ENCODE data around the gene SLC8B1. TPM values are rescaled to one million over a fixed set of nuclear protein-coding genes. Genes with fewer than 3 reads are reported as not detected.

The SLC8B1 gene
- polyA plus RNA-seq, 4 donors, result 12.3 to 18.8 (median 14.7) TPM

DNA sequence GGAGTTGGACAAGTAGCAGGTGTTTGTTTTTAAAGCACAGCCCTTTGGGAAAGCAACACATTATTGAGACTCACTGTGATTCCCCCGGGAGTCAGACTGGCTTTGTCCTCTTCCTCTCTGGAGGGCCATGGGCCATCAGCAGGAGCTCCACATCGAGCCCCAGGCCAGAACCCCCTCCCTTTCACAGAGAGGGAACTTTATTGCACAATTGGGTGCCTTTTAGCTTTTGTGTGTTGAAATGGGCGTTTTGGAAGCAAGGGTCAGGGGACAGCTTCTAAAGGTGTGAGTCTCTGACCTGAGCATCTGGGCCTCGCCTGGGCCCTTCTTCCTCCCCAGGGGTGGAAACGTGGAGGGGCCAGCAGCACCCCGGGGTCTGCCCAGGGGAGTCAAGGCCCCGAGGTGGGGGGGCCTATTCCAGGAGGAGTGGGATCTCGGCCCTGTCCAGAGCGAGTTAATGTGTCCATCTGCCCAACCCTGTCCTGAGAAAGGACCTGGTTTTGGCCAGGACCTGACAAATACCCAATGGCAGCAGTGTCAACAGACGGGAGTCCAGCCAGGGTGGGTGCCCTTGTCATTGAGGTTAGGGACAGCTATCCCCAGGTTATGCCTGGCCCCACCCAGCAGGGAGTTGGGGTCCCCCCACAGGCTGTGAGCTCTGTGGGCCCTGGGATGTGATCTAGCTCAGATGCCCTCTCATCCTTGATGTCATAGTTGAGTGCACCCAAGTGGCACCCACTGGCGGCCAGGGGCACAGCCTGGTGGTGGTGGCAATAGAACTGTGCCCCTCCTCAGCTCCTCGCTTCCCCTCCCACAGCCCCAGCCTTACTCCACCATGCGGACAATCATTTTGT, 37.1 kb downstream of the SLC8B1 start:
- no peak for DNase-seq (ENCODE audit: low read depth in 4 of 4, low spot score in 2 of 4)

DNA sequence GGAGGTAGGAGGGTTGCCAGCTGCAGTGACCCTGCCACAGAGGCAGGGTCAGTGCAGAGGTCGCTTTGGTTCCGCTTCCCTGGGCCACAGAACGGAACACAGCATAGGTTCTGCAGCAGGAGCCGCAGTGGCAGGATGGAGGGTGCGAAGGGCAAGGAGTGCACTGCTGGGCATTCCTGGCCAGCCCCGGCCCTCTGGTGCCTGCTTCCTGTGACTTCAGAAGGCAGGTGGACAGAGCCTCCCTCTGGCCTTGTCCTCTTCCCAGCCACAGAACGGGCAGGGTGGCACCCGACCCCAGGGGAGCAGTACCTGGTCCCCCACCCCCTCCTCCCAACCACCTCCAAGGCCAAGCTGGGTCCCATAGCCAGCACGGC, 37.7 kb downstream of the SLC8B1 start:
- no peak for DNase-seq (ENCODE audit: low read depth in 4 of 4, low spot score in 2 of 4)

DNA sequence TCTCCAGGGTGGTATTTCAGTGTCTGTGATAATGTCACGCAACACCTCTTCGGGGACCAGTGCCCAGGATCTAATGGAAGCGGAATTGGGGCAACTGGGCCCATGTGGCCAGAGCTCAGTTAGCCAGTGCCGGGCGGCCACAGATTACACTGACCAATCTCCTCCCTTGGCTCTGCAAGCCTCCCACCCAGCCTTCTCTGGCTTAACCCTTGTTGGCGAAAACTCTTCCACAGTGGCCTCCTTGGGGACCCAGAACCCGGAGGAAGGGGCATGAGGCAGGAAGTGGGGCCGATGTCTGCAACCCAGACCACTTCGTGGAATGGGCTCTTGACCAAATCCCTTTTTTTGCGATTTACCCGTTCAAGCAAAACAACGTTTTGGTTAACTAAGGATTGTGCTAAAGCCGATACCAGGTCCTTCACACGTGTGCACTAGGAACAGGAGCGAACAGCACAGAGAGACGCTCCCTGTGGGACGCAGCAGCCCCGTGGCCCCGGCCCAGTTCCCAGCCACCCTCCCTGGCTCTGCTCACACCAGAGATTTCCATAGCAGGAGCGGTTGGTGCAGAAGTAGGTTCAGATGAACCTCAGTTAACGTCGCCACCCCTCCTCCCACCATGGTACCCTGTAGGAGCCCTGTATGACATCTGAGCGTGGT, 38.2 kb downstream of the SLC8B1 start:
- no peak for DNase-seq (ENCODE audit: low read depth in 4 of 4, low spot score in 2 of 4)

DNA sequence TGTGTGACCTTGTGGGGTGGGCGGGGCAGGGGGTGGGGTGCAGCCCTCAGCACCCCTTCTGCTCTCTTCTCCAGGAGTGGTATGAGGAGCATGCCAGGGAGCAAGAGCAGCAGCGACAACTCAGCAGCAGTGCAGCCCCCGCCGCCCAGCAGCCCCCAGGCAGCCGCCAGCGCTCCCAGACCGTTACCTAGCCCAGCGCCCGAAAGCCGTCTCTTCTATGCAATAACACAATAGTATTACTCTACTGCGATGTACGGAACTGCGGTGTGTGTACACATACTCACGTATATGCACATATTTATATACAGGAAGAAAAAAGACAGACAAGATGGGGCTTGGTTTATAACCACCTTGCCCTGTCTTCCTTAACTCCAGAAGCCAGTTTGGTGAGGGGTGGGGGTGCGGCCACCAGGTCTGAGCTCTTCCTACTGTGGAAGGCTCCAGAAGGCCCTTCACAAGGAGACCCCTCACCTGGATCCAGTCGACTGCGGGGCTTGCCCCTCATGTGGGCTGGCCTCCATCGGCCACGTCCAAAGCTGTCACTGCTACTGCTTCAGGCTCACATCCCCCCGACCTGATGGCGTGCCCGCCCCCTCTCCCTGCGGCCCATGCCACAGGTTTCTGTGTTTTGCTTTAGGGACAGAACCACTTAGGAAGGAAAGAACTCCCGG, 38.9 kb downstream of the SLC8B1 start:
- DNase-seq (ENCODE audit: low read depth in 4 of 4, low spot score in 2 of 4), result no peak

DNA sequence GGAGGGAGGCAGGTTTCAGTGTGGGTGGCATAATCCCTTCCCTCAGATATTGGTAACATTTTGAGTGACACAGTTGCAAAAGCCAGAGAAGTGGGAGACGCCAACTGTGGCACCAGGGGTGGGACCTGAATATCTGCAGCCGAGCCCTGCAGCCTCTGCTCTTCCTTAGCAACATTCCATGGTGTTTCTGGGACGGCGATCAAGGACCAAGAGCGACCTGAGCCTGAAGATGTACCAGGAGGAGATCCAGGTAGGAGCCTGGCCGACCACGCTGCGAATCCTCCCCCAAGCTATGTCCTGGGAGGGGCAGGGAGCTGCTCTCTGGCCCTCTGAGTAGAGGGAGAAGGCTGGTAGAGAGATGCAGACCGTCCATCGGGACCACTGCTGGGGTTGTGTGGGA, 41.8 kb downstream of the SLC8B1 start:
- no peak for DNase-seq (ENCODE audit: low read depth in 4 of 4, low spot score in 2 of 4)

DNA sequence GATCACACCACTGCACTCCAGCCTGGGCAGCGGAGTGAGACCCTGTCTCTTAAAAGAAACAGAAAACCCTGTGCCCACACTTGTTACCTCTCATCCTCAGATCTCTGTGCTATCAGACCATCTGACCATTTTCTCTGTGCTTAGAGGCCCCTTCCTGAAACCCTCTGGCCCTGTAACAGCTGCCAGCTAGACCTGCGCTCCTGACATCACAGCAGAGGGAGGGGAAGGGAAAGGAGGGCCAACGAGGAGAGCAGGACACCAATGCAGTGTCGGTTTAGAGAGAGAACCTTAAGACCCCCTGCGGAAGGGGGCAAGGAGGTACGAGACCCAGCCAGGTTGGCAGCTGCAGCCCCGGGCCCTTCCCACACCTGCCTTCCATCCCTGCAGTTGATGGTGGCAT, 42.4 kb downstream of the SLC8B1 start:
- no peak for DNase-seq (ENCODE audit: low read depth in 4 of 4, low spot score in 2 of 4)

DNA sequence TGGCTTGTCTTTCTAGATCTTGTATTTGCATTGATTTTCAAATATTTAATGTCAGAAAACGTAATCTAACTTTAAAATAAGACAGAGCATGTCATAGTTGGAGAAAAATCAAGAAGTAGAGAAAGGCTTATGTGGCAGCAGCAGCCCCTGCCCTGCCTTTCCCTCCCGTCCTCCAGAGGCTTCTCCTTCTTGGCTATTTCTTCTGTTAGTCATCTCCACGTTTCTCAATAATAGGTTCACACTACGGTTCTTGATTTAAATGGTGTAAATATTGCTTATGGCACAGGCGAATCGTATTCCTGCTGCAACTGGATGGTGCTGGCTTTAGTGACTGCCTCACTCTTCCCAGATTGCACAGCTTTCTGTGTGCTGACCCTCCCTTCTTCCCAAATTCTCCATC, 42.8 kb downstream of the SLC8B1 start:
- DNase-seq (ENCODE audit: low read depth in 4 of 4, low spot score in 2 of 4), result no peak

DNA sequence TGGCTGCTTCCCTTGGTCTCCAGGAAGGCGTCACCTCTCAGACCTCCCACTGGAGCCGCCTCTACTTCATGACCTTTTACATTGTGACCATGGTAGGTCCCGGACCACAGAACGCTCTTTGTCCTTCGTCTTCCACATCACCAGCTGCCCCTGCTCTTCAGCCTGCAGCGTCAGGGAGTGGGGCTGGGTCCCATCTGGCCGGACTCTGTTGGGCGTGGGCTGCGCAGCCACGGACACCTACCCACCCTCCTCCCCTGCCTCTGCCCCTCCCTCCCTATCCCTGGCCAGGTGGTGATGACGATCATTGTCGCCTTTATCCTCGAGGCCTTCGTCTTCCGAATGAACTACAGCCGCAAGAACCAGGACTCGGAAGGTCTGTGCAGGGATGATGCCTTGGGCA, 43.3 kb downstream of the SLC8B1 start:
- DNase-seq (ENCODE audit: low read depth in 4 of 4, low spot score in 2 of 4), result no peak

DNA sequence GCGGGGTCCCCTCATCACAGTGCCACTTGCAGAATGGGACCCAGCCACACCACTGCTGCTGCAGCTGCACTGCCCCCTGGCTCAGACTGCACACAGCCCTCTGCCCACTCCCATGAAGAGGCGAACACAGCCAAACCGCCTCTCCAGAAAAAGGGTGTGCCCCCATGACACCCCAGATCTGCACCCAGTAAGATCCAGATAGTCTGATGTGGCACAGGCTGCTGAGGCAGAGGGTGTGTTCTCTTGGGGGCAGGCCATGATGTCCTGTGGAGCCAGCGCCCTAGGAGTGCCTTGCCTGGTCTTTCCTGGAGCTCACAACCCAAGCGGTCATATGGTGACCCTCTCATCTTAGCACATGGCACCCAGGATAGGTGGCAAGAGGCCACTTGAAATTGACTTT, 44.4 kb downstream of the SLC8B1 start:
- no peak for DNase-seq (ENCODE audit: low read depth in 4 of 4, low spot score in 2 of 4)

DNA sequence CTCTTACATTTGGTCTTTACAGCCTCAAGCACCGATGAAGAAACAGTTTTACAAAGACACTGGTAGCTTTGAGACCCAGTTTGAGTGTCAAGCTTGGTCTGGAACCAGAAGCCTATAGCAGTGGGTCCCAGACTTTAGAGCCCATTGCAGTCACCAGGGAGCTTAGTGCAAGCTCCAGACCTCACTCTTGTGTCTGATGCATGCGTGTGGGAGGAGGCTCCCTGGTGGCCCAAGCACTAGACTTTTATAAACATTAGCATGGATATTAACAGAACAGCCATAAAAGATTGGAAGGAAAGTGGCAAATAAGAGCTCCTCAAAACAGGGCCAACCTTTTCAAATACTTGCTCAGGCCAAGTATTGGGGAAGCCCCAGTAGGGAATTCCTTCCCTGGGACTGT, 45.5 kb downstream of the SLC8B1 start:
- DNase-seq (ENCODE audit: low read depth in 4 of 4, low spot score in 2 of 4), result no peak

DNA sequence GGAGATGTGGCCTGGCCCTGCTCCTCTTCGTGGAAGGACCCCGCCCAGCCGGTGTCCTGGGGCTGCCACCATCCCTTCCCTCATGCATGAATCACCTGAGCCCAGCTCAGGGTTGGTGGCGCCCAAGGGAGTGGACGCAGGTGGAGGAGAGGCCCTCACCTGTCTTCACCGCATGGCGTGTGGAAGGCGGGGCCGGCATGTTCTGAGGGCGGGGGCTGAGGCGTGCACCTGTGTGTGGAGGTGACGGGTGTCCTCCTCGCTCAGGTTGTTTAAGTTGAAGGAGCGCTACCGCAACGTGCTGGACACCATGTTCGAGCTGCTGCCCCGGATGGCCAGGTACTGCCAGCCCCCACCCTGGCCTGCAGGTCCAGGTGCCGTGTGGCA, 47.0 kb downstream of the SLC8B1 start:
- DNase-seq (ENCODE audit: low read depth in 4 of 4, low spot score in 2 of 4), result no peak

DNA sequence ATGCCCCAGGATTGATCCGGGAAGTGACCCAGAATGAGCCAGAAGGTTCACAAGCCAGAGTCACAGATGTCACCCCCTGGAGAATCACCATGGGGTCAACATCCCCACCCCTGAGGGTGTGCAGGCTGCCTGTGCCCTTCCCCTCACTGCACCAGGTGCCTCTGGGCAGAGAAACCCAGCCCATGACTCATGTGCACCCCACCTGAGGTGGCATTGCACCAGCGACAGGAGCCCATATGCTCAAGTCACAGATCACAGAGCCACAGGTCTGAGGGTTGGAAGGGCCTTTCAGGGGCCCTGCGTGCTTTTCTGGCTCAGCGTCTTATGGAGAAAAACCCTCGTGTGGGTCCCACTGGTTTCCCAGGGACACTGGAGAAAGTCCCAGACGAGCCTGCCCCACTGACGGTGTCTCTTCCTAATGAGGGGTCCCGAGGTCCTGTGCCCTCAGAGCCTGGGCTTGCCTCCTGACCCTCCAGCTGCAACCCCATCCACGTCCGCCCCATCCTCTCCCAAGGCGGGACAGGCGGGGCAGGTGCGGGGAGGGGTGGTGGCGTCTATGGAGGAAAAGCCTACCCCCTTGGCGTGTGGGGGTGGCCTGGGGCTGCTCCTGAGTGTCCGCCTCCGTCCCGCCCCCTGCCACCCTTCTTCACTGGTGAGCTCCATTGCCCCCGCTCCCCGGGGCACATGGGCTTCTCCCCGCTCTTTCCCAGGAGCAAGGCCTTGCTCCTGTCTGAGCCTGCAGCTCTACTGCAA, 47.6 kb downstream of the SLC8B1 start:
- no peak for DNase-seq (ENCODE audit: low read depth in 4 of 4, low spot score in 2 of 4)

DNA sequence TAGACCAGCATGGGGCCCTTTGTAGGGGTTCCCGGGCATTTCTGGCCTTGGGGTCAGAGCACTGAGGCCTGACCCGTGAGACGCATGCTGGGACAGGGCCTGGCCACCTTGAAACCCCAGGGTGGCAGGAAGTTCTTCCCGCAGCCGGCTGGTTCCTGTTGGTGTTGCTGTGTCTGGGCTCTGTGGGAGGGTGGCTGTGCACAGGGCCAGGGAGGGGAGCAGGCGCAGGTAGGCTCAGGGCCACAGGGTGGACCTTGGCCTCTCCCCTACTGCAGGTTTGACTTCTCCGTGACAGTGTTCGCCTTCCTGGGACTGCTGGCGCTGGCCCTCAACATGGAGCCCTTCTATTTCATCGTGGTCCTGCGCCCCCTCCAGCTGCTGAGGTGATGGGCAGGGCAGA, 48.2 kb downstream of the SLC8B1 start:
- no peak for DNase-seq (ENCODE audit: low read depth in 4 of 4, low spot score in 2 of 4)

DNA sequence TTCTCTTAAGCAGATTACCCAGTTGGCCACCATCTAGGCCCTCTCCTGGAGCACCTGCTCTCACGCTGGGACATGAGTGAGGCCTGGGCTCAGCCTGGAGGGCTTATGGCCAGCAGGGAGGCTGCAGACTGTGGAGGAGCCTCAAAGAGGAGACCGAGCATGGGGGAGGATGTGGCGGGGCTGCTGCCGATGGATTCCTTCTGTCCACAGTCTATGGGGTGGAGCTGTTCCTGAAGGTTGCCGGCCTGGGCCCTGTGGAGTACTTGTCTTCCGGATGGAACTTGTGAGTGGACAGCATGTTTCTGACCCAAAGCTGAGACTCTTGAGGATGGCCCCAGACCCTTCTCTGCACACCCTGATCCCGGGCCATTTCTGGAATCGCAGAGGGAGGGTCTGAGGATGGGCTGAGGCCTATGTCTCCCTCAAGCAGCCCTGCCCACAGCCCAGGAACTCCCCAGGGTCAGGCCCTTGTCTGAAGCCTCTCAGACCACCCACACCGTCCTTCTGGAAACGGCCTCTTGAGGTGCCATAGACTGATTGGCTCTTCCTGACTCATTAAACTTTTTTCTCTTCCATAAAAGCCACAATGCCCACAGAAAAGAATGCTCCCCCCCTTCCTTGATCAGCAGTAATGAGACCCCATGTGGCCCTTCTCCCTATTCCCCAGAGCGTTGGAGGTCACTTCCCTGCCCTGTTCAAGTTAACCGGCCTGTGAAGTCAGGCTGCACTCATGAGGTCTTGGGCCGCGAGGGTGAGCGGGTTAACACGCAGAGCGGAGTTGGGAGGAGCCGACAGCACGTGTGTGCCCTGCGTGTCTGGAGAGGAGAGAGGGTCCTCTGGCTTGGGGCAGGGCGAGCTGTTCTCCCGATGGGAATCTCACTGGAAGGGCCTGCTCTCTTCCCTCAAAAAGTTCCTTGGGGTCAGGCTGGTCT, 49.0 kb downstream of the SLC8B1 start:
- DNase-seq (ENCODE audit: low read depth in 4 of 4, low spot score in 2 of 4), result no peak

DNA sequence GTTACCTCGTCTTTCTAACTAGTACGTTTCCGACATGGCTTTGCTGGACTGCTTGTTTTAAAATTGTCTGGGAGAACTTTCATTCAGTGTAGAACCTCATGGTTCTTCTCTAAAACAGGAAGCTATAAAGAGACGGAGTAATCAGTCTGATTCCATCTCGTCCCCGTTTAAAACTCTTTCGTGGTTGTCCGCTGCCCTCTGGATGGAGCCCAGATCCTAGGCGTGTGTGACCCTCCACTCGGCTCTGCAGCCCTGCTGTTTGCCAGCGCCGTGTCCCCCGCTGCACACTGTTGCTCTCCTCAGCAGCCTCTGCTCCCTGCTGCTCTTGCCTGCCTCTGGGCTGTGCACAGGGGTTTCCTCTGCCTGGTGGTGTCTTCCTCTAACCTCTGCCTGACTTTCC, 50.2 kb downstream of the SLC8B1 start:
- no peak for DNase-seq (ENCODE audit: low read depth in 4 of 4, low spot score in 2 of 4)

DNA sequence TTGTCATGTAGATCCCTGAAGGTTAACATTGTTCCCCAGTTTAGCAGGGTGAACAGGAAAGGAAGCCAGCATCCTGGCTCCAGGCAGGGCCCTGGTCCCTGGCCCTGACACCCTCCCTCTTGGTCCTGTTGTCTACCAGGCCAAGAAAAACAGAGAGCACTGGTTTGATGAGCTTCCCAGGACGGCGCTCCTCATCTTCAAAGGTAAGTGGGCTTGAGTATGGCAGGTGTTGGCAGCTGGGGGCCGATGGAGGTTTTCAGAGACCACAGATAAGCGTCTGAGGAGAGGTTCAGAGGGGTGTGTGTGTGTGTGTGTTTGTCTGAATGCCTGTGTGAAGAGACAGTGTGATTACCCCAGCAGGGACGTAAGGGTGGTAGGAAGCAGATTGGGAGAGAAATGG, 56.3 kb downstream of the SLC8B1 start:
- no peak for DNase-seq (ENCODE audit: low read depth in 4 of 4, low spot score in 2 of 4)

DNA sequence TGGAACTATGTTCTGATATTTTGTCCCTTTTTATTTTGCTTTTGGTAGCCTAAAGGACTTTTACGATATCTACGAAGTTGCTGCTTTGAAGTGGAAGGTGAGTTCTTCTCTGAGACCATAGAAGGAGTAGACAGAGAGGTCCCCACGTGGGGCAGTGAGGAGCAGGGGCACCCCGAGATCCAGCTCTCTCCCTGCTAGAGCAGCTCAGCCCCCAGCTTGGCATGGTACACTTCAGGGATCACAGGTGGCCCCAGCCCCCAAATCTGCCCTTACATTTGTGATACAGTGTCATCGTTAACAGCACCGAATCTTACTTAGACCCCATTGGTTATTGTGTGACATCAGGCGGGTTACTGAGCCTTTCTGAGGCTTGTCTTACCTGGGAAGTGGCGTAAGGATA, 56.8 kb downstream of the SLC8B1 start:
- DNase-seq (ENCODE audit: low read depth in 4 of 4, low spot score in 2 of 4), result no peak

DNA sequence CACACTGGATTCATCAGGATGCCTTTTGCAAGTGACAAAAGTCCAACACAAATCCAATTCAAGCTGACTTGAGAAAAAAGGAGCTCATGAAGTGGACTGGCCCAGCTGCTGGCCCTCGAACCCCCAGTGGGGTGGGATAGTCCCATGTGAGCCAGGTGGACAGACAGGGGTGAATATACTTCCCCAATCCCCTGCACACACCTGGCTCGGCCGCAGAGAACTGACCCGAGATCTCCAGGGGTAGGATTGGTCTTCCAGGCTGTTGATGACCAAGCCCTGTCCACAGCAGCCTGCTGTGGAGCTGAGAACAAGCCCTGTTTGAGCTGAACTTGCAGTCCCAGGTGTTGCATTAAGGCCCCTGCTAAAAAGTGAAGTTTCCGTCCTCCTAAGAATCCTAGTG, 57.4 kb downstream of the SLC8B1 start:
- no peak for DNase-seq (ENCODE audit: low read depth in 4 of 4, low spot score in 2 of 4)

DNA sequence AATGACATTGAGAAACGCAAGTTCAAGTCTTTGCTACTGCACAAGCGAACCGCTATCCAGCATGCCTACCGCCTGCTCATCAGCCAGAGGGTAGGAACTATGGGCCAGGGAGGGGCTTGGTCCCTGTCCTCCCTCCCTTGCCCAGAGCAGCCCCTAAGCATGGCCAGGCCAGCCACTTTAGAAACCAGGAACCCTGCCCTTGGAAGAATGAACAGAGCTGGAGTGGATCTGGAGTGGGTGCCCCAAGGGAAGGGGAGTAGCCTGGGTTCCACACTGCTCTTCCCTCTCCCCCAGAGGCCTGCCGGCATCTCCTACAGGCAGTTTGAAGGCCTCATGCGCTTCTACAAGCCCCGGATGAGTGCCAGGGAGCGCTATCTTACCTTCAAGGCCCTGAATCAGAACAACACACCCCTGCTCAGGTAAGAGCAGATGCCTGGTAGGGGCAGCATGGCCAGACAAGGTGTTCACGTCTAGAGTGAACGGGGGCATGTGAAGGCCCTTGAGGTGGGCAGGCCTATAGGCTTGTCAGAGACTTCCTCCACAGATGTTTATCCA, 57.9 kb downstream of the SLC8B1 start:
- no peak for DNase-seq (ENCODE audit: low read depth in 4 of 4, low spot score in 2 of 4)

DNA sequence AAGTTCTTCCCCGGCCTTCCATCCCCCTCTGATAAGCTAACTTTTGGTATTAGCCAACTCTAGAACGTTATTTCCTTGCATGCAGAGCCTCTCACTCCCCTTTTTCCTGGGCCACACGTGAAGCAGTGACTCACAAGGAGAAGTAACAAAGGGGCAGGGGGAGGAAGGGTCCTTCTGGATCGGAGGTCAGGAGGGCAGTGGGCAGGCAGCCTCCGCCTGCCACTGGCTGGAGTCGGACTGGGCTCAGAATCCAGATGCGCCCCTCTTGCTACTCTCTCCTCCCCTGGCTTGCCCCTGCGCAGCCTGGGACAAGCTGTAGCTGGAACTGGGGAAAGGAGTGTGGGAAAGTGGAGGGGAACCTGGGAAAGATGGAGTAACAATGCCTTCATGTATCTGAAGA, 58.6 kb downstream of the SLC8B1 start:
- DNase-seq (ENCODE audit: low read depth in 4 of 4, low spot score in 2 of 4), result no peak

Measured in left renal cortex interstitium (tissue), 4 donors.